CD4-positive, CD25-positive, alpha-beta regulatory T cell (primary cell): ENCODE data around the gene VAT1. TPM values are rescaled to one million over a fixed set of nuclear protein-coding genes. Genes with fewer than 3 reads are reported as not detected.
A peak's percentile ranks its signal among the peaks of the same experiment; 100 is the strongest.
"Not testable (repeated sequence)": the region's sequence is repeated elsewhere in the genome, so short reads cannot be mapped to it uniquely, and the experiment has no call there.

Experiments used
- ATAC-seq, 2 donors: fragments of 150-1000 bp; cut with Tn5 transposase; one replicate each; pipeline ENCODE4 v1.10.0; 2021; ENCODE audit warnings: low read depth in 2 of 2, moderate number of reproducible peaks in 2 of 2, moderate library complexity in 1 of 2
- DNase-seq, 3 donors: peaks; one replicate each; pipeline versions ENCODE4 v3.0.0 to v3.0.0-alpha.2; 2012 to 2022; ENCODE audit warnings: mixed read lengths in 1 of 3
- H3K27ac ChIP-seq: one replicate; pipeline ENCODE4 v1.7.0; 2013; ENCODE audit warnings: mild to moderate bottlenecking, low read length; ENCODE audit not compliant: insufficient read depth, poor library complexity, severe bottlenecking
- H3K27me3 ChIP-seq: one replicate; pipeline ENCODE4 v1.7.0; 2013; ENCODE audit warnings: low read length; ENCODE audit not compliant: control insufficient read depth, insufficient read depth
- H3K36me3 ChIP-seq: one replicate; pipeline ENCODE4 v1.7.0; 2013; ENCODE audit warnings: mild to moderate bottlenecking, low read length, moderate library complexity; ENCODE audit not compliant: control insufficient read depth, insufficient read depth
- H3K4me1 ChIP-seq: 2 replicates; pipeline ENCODE4 v1.7.0; 2013; ENCODE audit warnings: mild to moderate bottlenecking, low read length; ENCODE audit not compliant: insufficient read depth, control insufficient read depth, poor library complexity, severe bottlenecking
- H3K4me3 ChIP-seq: one replicate; pipeline ENCODE4 v1.7.0; 2013; ENCODE audit warnings: low read depth, mild to moderate bottlenecking, low read length, moderate library complexity
- H3K9me3 ChIP-seq, 2 experiments: 1 replicate in 1 of 2; 2 replicates in 1 of 2; pipeline ENCODE4 v1.7.0; 2013; ENCODE audit warnings: low read length in 2 of 2, mild to moderate bottlenecking in 1 of 2, moderate library complexity in 1 of 2; ENCODE audit not compliant: control insufficient read depth in 2 of 2
- H3K27ac Mint-ChIP-seq, 3 donors: one replicate each; pipeline ENCODE4 v1.8.0; 2020 to 2022; ENCODE audit warnings: mild to moderate bottlenecking in 3 of 3, mixed read lengths in 3 of 3, moderate library complexity in 2 of 3
- H3K27me3 Mint-ChIP-seq: one replicate; pipeline ENCODE4 v1.8.0; 2022; ENCODE audit warnings: mild to moderate bottlenecking, mixed read lengths
- H3K36me3 Mint-ChIP-seq: one replicate; pipeline ENCODE4 v1.8.0; 2020; ENCODE audit warnings: mixed read lengths
- H3K4me1 Mint-ChIP-seq, 4 donors: one replicate each; pipeline ENCODE4 v1.8.0; 2020 to 2022; ENCODE audit warnings: mixed read lengths in 4 of 4, mild to moderate bottlenecking in 1 of 4
- H3K4me3 Mint-ChIP-seq, 4 donors: one replicate each; pipeline ENCODE4 v1.8.0; 2020 to 2022; ENCODE audit warnings: mild to moderate bottlenecking in 4 of 4, mixed read lengths in 4 of 4, moderate library complexity in 3 of 4
- H3K9me3 Mint-ChIP-seq, 7 donors: one replicate each; pipeline ENCODE4 v1.8.0; 2020 to 2022; ENCODE audit warnings: mixed read lengths in 7 of 7, mild to moderate bottlenecking in 3 of 7, moderate library complexity in 2 of 7
- polyA plus RNA-seq, 4 donors: library from polyadenylated mRNA; unstranded; fragments of 300-500 nt; fragmentation: Illumina TruSeq; gene quantifications; one replicate each; pipeline ENCODE4 v1.2.3, GENCODE V29; 2021
- total RNA-seq: library from RNA; stranded (reverse); gene quantifications from one replicate; pipeline ENCODE4 v1.2.3, GENCODE V29; 2022

Gene VAT1
- total and polyA plus RNA-seq, 5 donors from 2014 or later, result 21.9 to 51.4 (median 46.8) TPM

GRCh38 chr17:43011728-43012472 is 10.3 kb downstream of the VAT1 start:
- no peaks in the 10 kb centered on the region for H3K27me3 ChIP-seq
- no peak overlapping the region for H3K27ac ChIP-seq
- Mint-ChIP-seq H3K4me1 (peaks cover 5 to 30% (median 18%) of the 10 kb centered on the region in 4 donors), H3K27me3 (no peaks in the 10 kb centered on the region), H3K36me3 (peaks cover 17% of the 10 kb centered on the region), H3K4me3 (peak overlapping the region in 1 of 4 donors; percentile 27), H3K9me3 (no peaks in the 10 kb centered on the region), H3K27ac (peak overlapping the region in 2 of 3 donors; percentile 68 to 86)
- DNase-seq, result no peak
- no peak for ATAC-seq
- peaks cover 25% of the 10 kb centered on the region for H3K36me3 ChIP-seq
- no peaks in the 10 kb centered on the region for H3K9me3 ChIP-seq
- no peak overlapping the region for H3K4me3 ChIP-seq
- peaks cover 3% of the 10 kb centered on the region for H3K4me1 ChIP-seq

DNA sequence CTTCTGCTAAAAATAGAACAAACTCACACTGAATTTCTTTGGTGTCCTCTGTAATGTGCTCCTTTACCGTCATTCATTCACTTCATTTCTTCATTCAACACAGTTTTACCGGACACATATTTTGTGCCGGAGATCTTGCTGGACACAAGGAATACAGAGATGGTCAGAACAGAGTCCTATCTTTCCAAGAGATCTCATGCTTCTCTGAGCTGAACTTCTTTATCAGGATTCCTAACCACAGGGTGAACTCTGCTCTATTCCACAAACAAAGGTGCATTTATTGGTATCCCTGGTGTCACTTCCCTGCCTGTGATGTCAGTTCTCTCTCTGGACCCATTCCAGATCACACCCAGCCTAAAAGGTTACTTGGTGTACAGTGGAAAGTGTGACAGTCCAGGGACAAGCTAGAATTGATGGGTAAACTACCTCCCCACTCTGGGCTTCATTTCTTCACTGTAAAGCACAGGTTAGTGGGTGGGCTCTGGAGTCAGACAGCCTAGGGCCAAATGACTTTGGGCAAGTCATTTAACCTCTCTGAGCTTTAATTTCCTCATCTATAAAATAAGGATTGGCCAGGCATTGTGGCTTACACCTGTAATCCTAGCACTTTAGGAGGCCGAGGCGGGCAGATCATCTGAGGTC is 11.4 kb downstream of the VAT1 start:
- Histone ChIP-seq H3K9me3 (no peaks in the 10 kb centered on the region), H3K4me3 (no peak overlapping the region), H3K27ac (no peak overlapping the region), H3K27me3 (no peaks in the 10 kb centered on the region), H3K36me3 (peaks cover 25% of the 10 kb centered on the region), H3K4me1 (peaks cover 8% of the 10 kb centered on the region)
- Mint-ChIP-seq H3K4me1 (peaks cover 10 to 37% (median 21%) of the 10 kb centered on the region in 4 donors), H3K4me3 (peak overlapping the region in 2 of 4 donors; percentile 63), H3K36me3 (peaks cover 17% of the 10 kb centered on the region), H3K9me3 (no peaks in the 10 kb centered on the region), H3K27me3 (no peaks in the 10 kb centered on the region), H3K27ac (no peak overlapping the region)
- ATAC-seq (no peak), DNase-seq (no peak)

DNA sequence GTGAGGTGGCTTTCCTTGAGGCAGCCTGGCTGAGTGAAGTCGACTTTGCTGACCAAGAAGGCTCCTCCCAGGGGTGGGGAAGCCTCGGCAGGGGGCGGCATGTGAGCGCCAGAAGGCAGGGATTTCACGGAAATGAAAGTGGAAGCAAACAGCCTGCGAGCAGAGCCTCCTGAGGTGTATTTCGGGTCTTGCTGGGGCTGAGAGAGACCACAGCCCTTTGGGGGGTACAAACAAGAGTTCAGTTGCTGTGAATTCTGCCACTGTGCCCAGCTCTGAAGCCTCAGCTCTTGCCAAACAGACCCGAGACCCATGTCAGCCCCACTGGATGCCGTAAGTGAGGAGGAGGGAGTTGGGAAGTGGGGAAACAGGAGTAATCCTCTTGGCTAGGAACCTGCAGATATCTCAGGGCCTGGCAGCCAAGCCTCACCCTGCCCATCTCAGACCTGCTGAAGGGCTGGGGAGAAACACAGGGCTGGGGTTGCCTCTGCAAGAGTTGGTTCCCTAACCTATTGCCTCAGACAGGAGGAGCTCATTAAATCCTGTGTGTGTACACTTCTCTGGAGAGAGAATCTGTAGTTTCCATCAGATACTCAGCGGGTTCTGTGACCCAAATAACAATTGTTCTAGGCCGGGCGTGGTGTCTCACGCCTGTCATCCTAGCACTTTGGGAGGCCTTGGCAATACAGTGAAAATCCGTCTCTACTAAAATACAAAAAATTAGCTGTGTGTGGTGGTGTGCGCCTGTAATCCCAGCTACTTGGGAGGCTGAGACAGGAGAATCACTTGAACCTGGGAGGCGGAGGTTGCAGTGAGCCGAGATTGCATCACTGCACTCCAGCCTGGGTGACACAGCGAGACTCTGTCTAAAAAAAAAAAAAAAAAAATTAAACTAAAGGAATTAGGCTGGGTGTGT is 15.3 kb downstream of the VAT1 start, which contains the start of gene IFI35:
Gene IFI35 (plus strand): TSS at position 146 of the 913 bp plus-strand sequence. CDS start 164 bp downstream, at position 310.
- Mint-ChIP-seq H3K9me3 (no peaks in the 10 kb centered on the region), H3K27ac (peak within 1 kb of the TSS; percentile 98 to 99 (median 99)), H3K36me3 (peaks cover 6% of the 10 kb centered on the region), H3K4me1 (peaks cover 10 to 32% (median 18%) of the 10 kb centered on the region in 4 donors), H3K4me3 (peak within 1 kb of the TSS; percentile 96 to 100 (median 99)), H3K27me3 (no peaks in the 10 kb centered on the region)
- Histone ChIP-seq H3K4me1 (peaks cover 8% of the 10 kb centered on the region), H3K36me3 (peaks cover 17% of the 10 kb centered on the region), H3K9me3 (no peaks in the 10 kb centered on the region), H3K27me3 (no peaks in the 10 kb centered on the region), H3K4me3 (peak within 1 kb of the TSS; percentile 97), H3K27ac (peak within 1 kb of the TSS; percentile 79)
- peak; percentile 71 to 93 (median 82) for DNase-seq
- ATAC-seq, result peak; percentile 97 to 98

DNA sequence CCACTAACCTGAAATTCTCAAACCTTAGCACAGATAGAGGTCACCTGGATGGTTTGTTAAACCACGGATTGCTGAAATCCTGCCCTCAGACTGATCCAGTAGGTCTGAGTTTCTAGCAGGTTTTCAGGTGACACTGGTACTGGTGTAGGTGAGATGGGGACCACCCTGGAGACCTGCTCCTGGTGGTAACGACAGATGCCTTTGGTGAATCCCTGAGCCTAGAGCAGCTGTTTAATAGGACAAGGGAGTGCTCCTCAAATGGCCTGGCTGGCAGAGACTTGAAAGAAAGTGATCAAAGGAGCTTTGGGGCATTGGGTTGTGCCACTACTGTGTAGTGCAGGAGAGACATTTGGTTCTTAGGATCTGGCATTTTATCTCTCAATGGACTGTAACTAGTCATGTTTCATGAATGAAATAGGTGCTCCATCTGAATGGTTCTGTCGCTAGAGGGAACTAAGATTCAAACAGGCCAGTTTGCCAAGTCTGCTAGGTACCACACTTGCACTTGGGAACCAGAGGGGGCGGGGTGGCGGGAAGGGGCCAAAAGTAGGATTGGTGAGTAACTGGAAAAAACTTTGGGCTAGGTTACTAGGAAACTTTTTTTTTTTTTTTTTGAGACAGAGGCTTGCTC is 18.5 kb downstream of the VAT1 start:
- Mint-ChIP-seq H3K27ac (peak overlapping the region; percentile 5 to 62 (median 44)), H3K27me3 (peaks cover under 1% of the 10 kb centered on the region), H3K36me3 (peaks cover 25% of the 10 kb centered on the region), H3K4me1 (peaks cover 6 to 35% (median 13%) of the 10 kb centered on the region in 4 donors), H3K9me3 (no peaks in the 10 kb centered on the region), H3K4me3 (peak overlapping the region in 2 of 4 donors; percentile 27 to 82)
- Histone ChIP-seq H3K27me3 (no peaks in the 10 kb centered on the region), H3K9me3 (no peaks in the 10 kb centered on the region), H3K4me1 (peaks cover 18% of the 10 kb centered on the region), H3K4me3 (no peak overlapping the region), H3K36me3 (peaks cover 26% of the 10 kb centered on the region), H3K27ac (no peak overlapping the region)
- no peak for DNase-seq
- ATAC-seq, result no peak

GRCh38 chr17:43000894-43001293 is 21.3 kb downstream of the VAT1 start:
- not testable (repeated sequence) for DNase-seq, H3K27ac ChIP-seq, H3K4me3 Mint-ChIP-seq, H3K9me3 Mint-ChIP-seq, H3K9me3 ChIP-seq, H3K27me3 ChIP-seq, H3K4me3 ChIP-seq, H3K27ac Mint-ChIP-seq, ATAC-seq, H3K27me3 Mint-ChIP-seq
- H3K36me3 Mint-ChIP-seq, result peaks cover 25% of the 10 kb centered on the region
- Histone ChIP-seq H3K4me1 (peaks cover 20% of the 10 kb centered on the region), H3K36me3 (peaks cover 26% of the 10 kb centered on the region)
- peaks cover 5 to 36% (median 17%) of the 10 kb centered on the region in 4 donors for H3K4me1 Mint-ChIP-seq

DNA sequence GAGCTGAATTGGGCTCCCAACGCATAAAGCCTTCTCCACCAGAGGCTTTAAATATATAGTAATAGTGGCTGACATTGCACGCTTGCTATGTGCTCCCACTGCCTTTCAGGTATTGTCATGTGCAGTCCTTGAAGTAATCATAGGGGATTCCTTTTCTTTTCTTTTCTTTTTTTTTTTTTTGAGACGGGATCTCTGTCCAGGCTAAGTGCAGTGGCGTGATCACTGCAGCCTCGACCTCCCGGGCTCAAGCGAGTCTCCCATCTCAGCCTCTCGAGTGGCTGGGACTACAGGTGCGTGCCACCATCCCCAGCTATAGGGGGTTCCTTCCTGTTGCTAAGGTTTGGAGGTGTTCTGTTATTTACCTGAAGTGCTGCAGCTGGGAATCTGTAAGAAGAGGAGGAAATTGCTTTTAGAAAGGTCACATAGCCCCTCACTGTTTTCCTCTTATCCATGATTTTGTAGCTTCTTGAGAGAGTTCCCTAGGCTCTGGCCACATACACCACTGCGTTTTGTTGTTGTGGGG is 23.1 kb downstream of the VAT1 start:
- H3K9me3 ChIP-seq, result no peaks in the 10 kb centered on the region
- H3K9me3 Mint-ChIP-seq, result no peaks in the 10 kb centered on the region
- ATAC-seq (no peak), DNase-seq (no peak)
- no peaks in the 10 kb centered on the region for H3K27me3 ChIP-seq
- H3K4me3 Mint-ChIP-seq, result peak overlapping the region; percentile 85 to 98 (median 95)
- peak overlapping the region; percentile 92 for H3K4me3 ChIP-seq
- peaks cover 20% of the 10 kb centered on the region for H3K4me1 ChIP-seq
- peak overlapping the region; percentile 96 for H3K27ac ChIP-seq
- H3K27me3 Mint-ChIP-seq, result peaks cover 9% of the 10 kb centered on the region
- peaks cover 28% of the 10 kb centered on the region for H3K36me3 Mint-ChIP-seq
- peaks cover 30% of the 10 kb centered on the region for H3K36me3 ChIP-seq
- peaks cover 5 to 38% (median 25%) of the 10 kb centered on the region in 4 donors for H3K4me1 Mint-ChIP-seq
- H3K27ac Mint-ChIP-seq, result peak overlapping the region; percentile 96 to 99 (median 99)
